ENCODE data around the gene VWA3B.

- no peak for TF ChIP-seq POLR2A (IDR thresholded peaks at IDR 0.05)
- TF ChIP-seq, protein P1, sequence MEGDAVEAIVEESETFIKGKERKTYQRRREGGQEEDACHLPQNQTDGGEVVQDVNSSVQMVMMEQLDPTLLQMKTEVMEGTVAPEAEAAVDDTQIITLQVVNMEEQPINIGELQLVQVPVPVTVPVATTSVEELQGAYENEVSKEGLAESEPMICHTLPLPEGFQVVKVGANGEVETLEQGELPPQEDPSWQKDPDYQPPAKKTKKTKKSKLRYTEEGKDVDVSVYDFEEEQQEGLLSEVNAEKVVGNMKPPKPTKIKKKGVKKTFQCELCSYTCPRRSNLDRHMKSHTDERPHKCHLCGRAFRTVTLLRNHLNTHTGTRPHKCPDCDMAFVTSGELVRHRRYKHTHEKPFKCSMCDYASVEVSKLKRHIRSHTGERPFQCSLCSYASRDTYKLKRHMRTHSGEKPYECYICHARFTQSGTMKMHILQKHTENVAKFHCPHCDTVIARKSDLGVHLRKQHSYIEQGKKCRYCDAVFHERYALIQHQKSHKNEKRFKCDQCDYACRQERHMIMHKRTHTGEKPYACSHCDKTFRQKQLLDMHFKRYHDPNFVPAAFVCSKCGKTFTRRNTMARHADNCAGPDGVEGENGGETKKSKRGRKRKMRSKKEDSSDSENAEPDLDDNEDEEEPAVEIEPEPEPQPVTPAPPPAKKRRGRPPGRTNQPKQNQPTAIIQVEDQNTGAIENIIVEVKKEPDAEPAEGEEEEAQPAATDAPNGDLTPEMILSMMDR (IDR thresholded peaks at IDR 0.05) = no peak
Observed at GRCh38 chr2:98216616-98217015, 129.6 kb downstream of the VWA3B start.
